NCI-H345 treated with DMSO at 0.1 percent for 48 hours (cell line): Measurements from ENCODE around the gene LMBR1.

Source experiments
- DNase-seq: peaks from one replicate; lab custom pipeline; 2025; ENCODE audit not compliant: unreplicated experiment; lab: John Stamatoyannopoulos, UW

The LMBR1 gene

GRCh38 chr7:156764016-156764669 is 128.8 kb downstream of the LMBR1 start:
- DNase-seq: peak; percentile 17

- DNase-seq: no peak
Measured at GRCh38 chr7:156759579-156760202, 133.3 kb downstream of the LMBR1 start.

GRCh38 chr7:156759143-156759542 is 133.8 kb downstream of the LMBR1 start:
- DNase-seq: no peak

GRCh38 chr7:156754201-156754600 is 138.8 kb downstream of the LMBR1 start:
- DNase-seq: no peak

- no peak for DNase-seq
Measured at GRCh38 chr7:156753630-156754029, 139.4 kb downstream of the LMBR1 start.

- no peak for DNase-seq
Measured at GRCh38 chr7:156753229-156753560, 139.8 kb downstream of the LMBR1 start.

- no peak for DNase-seq
Measured at GRCh38 chr7:156752367-156753228, 140.4 kb downstream of the LMBR1 start.

GRCh38 chr7:156751319-156751718 is 141.7 kb downstream of the LMBR1 start:
- no peak for DNase-seq

- DNase-seq: no peak
Measured at GRCh38 chr7:156747718-156748117, 145.3 kb downstream of the LMBR1 start.

GRCh38 chr7:156746891-156747290 is 146.1 kb downstream of the LMBR1 start:
- DNase-seq: no peak

- no peak for DNase-seq
Measured at GRCh38 chr7:156739596-156739995, 153.4 kb downstream of the LMBR1 start.

GRCh38 chr7:156735851-156736250 is 157.1 kb downstream of the LMBR1 start:
- no peak for DNase-seq

- DNase-seq: no peak
Measured at GRCh38 chr7:156733638-156734037, 159.3 kb downstream of the LMBR1 start.

GRCh38 chr7:156732091-156732625 is 160.8 kb downstream of the LMBR1 start:
- DNase-seq: no peak

GRCh38 chr7:156731651-156732050 is 161.3 kb downstream of the LMBR1 start:
- DNase-seq: no peak

- DNase-seq: no peak
Measured at GRCh38 chr7:156725936-156726335, 167.0 kb downstream of the LMBR1 start.

- peak; percentile 16 for DNase-seq
Measured at GRCh38 chr7:156725073-156725472, 167.9 kb downstream of the LMBR1 start.

- DNase-seq: peak; percentile 14
Measured at GRCh38 chr7:156722043-156722826, 170.7 kb downstream of the LMBR1 start.

- no peak for DNase-seq
Measured at GRCh38 chr7:156703773-156704482, 189.1 kb downstream of the LMBR1 start.

GRCh38 chr7:156703209-156703608 is 189.8 kb downstream of the LMBR1 start:
- DNase-seq: no peak
